Endothelial cell of umbilical vein (primary cell): ENCODE measurements around the gene IGHMBP2. TPM values are rescaled to one million over a fixed set of nuclear protein-coding genes. Genes with fewer than 3 reads are reported as not detected.

ENCODE experiments used
- BruUV-seq: library from RNA; stranded (reverse); fragments of 400-500 nt; replicated peaks from 2 replicates; lab custom pipeline; 2021; lab: Mats Ljungman, UMichigan
- CTCF ChIA-PET: fragments of 300-600, 350-600 bp; sonication (Branson Sonifier 250); formaldehyde crosslinking; loops from one replicate; lab custom pipeline; 2021; ENCODE audit warnings: antibody characterized with exemption, inconsistent platforms; lab: Charles Lee
- POLR2A ChIA-PET: fragments of 300-600, 350-600 bp; sonication (Branson Sonifier 250); formaldehyde crosslinking; loops from one replicate; lab custom pipeline; 2021; ENCODE audit warnings: antibody characterized with exemption, inconsistent platforms; lab: Charles Lee
- DNase-seq: peaks from one replicate; pipeline ENCODE4 v3.0.0-alpha.2; 2011; ENCODE audit warnings: low read depth, low spot score
- FAIRE-seq: peaks from 2 replicates; lab custom pipeline; 2011; peaks lifted over from hg19 to GRCh38; lab: Jason Lieb, UNC
- H2AFZ ChIP-seq: 2 replicates; pipeline ENCODE4 v1.6.0; 2012; ENCODE audit warnings: low read depth, low read length, control low read depth, inconsistent platforms
- H3K27ac ChIP-seq: 2 replicates; pipeline ENCODE4 v1.5.1; 2011; ENCODE audit warnings: low read depth, mild to moderate bottlenecking, control low read depth, low read length, moderate library complexity; ENCODE audit not compliant: insufficient read depth
- H3K27me3 ChIP-seq, 2 experiments: 2 replicates each; pipeline versions ENCODE4 v1.6.0 to v1.6.1; 2011; ENCODE audit warnings: low read length in 2 of 2, mixed read lengths in 1 of 2; ENCODE audit not compliant: control insufficient read depth in 2 of 2, insufficient read depth in 2 of 2
- H3K36me3 ChIP-seq, 2 experiments: 2 replicates in 1 of 2; 3 replicates in 1 of 2; pipeline ENCODE4 v1.5.1; 2011; ENCODE audit warnings: low read length in 2 of 2, mild to moderate bottlenecking in 1 of 2, moderate library complexity in 1 of 2; ENCODE audit not compliant: control insufficient read depth in 2 of 2, insufficient read depth in 2 of 2; ENCODE audit errors: extremely low read depth in 1 of 2
- H3K4me1 ChIP-seq: 3 replicates; pipeline ENCODE4 v1.5.1; 2011; ENCODE audit warnings: mild to moderate bottlenecking, low read length; ENCODE audit not compliant: control insufficient read depth, insufficient read depth; ENCODE audit errors: extremely low read depth
- H3K4me2 ChIP-seq: 2 replicates; pipeline ENCODE4 v1.6.1; 2011; ENCODE audit warnings: low read length, control low read depth, mixed read lengths; ENCODE audit not compliant: insufficient read depth
- H3K4me3 ChIP-seq, 3 experiments: fragments of 200-600 bp in 1 of 3; sonication (generic), shearing (Covaris generic) in 1 of 3; replicated peaks in 1 of 3; 2 replicates each; pipeline ENCODE4 v1.5.1; 2011 to 2016; ENCODE audit warnings: control low read depth in 3 of 3, low read length in 3 of 3, mild to moderate bottlenecking in 2 of 3, inconsistent platforms in 1 of 3, low read depth in 1 of 3, moderate library complexity in 1 of 3; ENCODE audit not compliant: insufficient read depth in 1 of 3
- H3K79me2 ChIP-seq: 2 replicates; pipeline ENCODE4 v1.6.0; 2012; ENCODE audit warnings: low read length, inconsistent platforms; ENCODE audit not compliant: control insufficient read depth, insufficient read depth
- H3K9ac ChIP-seq: replicated peaks from 2 replicates; pipeline ENCODE3; 2011; ENCODE audit warnings: low read length, control low read depth; ENCODE audit not compliant: insufficient read depth; ENCODE audit errors: extremely low read depth
- H3K9me1 ChIP-seq: replicated peaks from 3 replicates; pipeline ENCODE4 v1.6.0; 2011; ENCODE audit warnings: mild to moderate bottlenecking, low read length; ENCODE audit not compliant: control insufficient read depth, insufficient read depth; ENCODE audit errors: extremely low read depth
- H3K9me3 ChIP-seq: replicated peaks from 2 replicates; pipeline ENCODE4 v1.5.1; 2012; ENCODE audit warnings: low read length, inconsistent platforms; ENCODE audit not compliant: control insufficient read depth, insufficient read depth
- H4K20me1 ChIP-seq: replicated peaks from 2 replicates; pipeline ENCODE3; 2011; ENCODE audit warnings: mild to moderate bottlenecking, low read length; ENCODE audit not compliant: control insufficient read depth, insufficient read depth; ENCODE audit errors: extremely low read depth
- CTCF ChIP-seq, 2 donors: IDR thresholded peaks; 1 replicate in 1 of 2; 2 replicates in 1 of 2; pipeline ENCODE4 v1.5.1; 2011; ENCODE audit warnings: low read length in 2 of 2, mild to moderate bottlenecking in 2 of 2, moderate library complexity in 2 of 2, control low read depth in 1 of 2, inconsistent platforms in 1 of 2, low read depth in 1 of 2; ENCODE audit not compliant: insufficient read depth in 1 of 2; ENCODE audit errors: extremely low read depth in 1 of 2
- EZH2 ChIP-seq: IDR thresholded peaks from 2 replicates; pipeline ENCODE4 v1.6.1; 2012; ENCODE audit warnings: borderline replicate concordance, low read depth, mild to moderate bottlenecking, moderate library complexity, low read length, inconsistent platforms; ENCODE audit not compliant: severe bottlenecking
- FOS ChIP-seq: IDR thresholded peaks from 2 replicates; pipeline ENCODE4 v1.6.1; 2011; ENCODE audit warnings: mild to moderate bottlenecking, low read length, moderate library complexity, borderline replicate concordance; ENCODE audit not compliant: insufficient read depth
- GATA2 ChIP-seq: IDR thresholded peaks from 2 replicates; pipeline ENCODE4 v1.7.0; 2011; ENCODE audit warnings: low read depth, mild to moderate bottlenecking, moderate library complexity, mixed read lengths, low read length; ENCODE audit not compliant: insufficient read length, insufficient read depth
- JUN ChIP-seq: IDR thresholded peaks from 2 replicates; pipeline ENCODE4 v1.6.1; 2011; ENCODE audit warnings: borderline replicate concordance, low read depth; ENCODE audit not compliant: insufficient read length, insufficient read depth
- MAX ChIP-seq: IDR thresholded peaks from 2 replicates; pipeline ENCODE4 v1.6.1; 2011; ENCODE audit not compliant: insufficient read depth, insufficient read length
- MYC ChIP-seq: IDR thresholded peaks from one replicate; pipeline ENCODE4 v1.6.1; 2011; ENCODE audit warnings: mild to moderate bottlenecking, low read depth, low read length
- POLR2A ChIP-seq: IDR thresholded peaks from 2 replicates; pipeline ENCODE4 v1.6.1; 2012; ENCODE audit warnings: low read depth, mild to moderate bottlenecking, control low read depth, low read length
- POLR2AphosphoS5 ChIP-seq: IDR thresholded peaks from 2 replicates; pipeline ENCODE4 v1.6.1; 2012; ENCODE audit warnings: low read depth, mild to moderate bottlenecking, control low read depth, low read length, moderate library complexity; ENCODE audit not compliant: insufficient read depth
- dilution Hi-C: fragments of 300-500 bp; cut with MboI; formaldehyde crosslinking; loops from one replicate; pipeline ENCODE4 v1.15.0; 2019; ENCODE audit warnings: low sequenced_read_pairs; ENCODE audit not compliant: extremely low pct_ligation_motif_present
- intact Hi-C: fragments of 100-400 bp; cut with micrococcal nuclease; formaldehyde crosslinking; loops from one replicate; pipeline ENCODE4 v1.10.0; 2022
- polyA plus RNA-seq, 4 experiments: library from polyadenylated mRNA; depleted of rRNA in 3 of 4; stranded (reverse) in 3 of 4; unstranded in 1 of 4; fragments of >200 nt; gene quantifications; 2 replicates each; pipeline versions ENCODE4 v1.2.1 to v1.2.3, GENCODE V29; 2011 to 2012; ENCODE audit warnings: missing spikeins in 1 of 4
- total RNA-seq: library from RNA; stranded (reverse); gene quantifications from 2 replicates; pipeline ENCODE4 v1.2.3, GENCODE V29; 2021

The IGHMBP2 gene
- total and polyA plus RNA-seq, 2 donors (not counting 3 experiments of a cell fraction or from before 2014, with no cell fraction given): 10.9 to 25.1 TPM

- no peaks in the 10 kb centered on the region for H3K9me3 ChIP-seq
- no TSS peak for BruUV-seq
- H3K4me3 ChIP-seq: no peak overlapping the region
- no peaks in the 10 kb centered on the region for H3K4me1 ChIP-seq
- H3K9ac ChIP-seq: no peak overlapping the region
- TF ChIP-seq FOS: no peak
- no peak for TF ChIP-seq MAX
- TF ChIP-seq CTCF (IDR thresholded peaks at IDR 0.05; ENCODE audit: extremely low read depth in 1 of 2, insufficient read depth in 1 of 2, low read depth in 1 of 2, low read length in 2 of 2): no peak
- TF ChIP-seq POLR2AphosphoS5: no peak
- no peak for TF ChIP-seq MYC
- TF ChIP-seq EZH2: no peak
- no peak for TF ChIP-seq POLR2A
- no peak for TF ChIP-seq GATA2
- TF ChIP-seq JUN: no peak
- no peak overlapping the region for H3K4me2 ChIP-seq
- no peak for FAIRE-seq
- ChIA-PET POLR2A (no interaction called here), CTCF (interaction anchor here (0.7 to 1.2 kb wide), 2 partner anchors 9 to 17 kb away, joined by 3 read pairs; no protein-coding TSS in a partner anchor)
- H4K20me1 ChIP-seq: no peaks in the 10 kb centered on the region
- intact Hi-C loops (no loop called here), dilution Hi-C loops (no loop called here)
- no peak overlapping the region for H3K27ac ChIP-seq
- no peak overlapping the region for H2AFZ ChIP-seq
- peaks cover 3 to 29% of the 10 kb centered on the region in 2 experiments for H3K36me3 ChIP-seq
- no peaks in the 10 kb centered on the region for H3K9me1 ChIP-seq
- no peaks in the 10 kb centered on the region for H3K27me3 ChIP-seq
- DNase-seq: no peak
- no peaks in the 10 kb centered on the region for H3K79me2 ChIP-seq
Measured at GRCh38 chr11:68940651-68941323, 37.1 kb downstream of the IGHMBP2 start.
